Choroid plexus epithelial cell (primary cell): ENCODE data around the gene NEMP2.

Experiments used
- DNase-seq: peaks from one replicate; pipeline ENCODE4 v3.0.0-alpha.2; 2010; ENCODE audit warnings: low read depth
- H3K4me3 ChIP-seq: 2 replicates; pipeline ENCODE4 v1.5.1; 2011; ENCODE audit warnings: low read depth, mild to moderate bottlenecking, control low read depth, low read length, moderate library complexity
- CTCF ChIP-seq: conservative IDR thresholded peaks from 2 replicates; pipeline ENCODE4 v1.5.1; 2011; ENCODE audit warnings: low read depth, mild to moderate bottlenecking, control low read depth, inconsistent platforms, low read length, moderate library complexity

The NEMP2 gene

GRCh38 chr2:190533175-190533967 lies 1.2 kb downstream of the NEMP2 start:
- TF ChIP-seq CTCF, result no peak
- DNase-seq, result peak; percentile 7
- peak overlapping the region; percentile 76 for H3K4me3 ChIP-seq

DNA sequence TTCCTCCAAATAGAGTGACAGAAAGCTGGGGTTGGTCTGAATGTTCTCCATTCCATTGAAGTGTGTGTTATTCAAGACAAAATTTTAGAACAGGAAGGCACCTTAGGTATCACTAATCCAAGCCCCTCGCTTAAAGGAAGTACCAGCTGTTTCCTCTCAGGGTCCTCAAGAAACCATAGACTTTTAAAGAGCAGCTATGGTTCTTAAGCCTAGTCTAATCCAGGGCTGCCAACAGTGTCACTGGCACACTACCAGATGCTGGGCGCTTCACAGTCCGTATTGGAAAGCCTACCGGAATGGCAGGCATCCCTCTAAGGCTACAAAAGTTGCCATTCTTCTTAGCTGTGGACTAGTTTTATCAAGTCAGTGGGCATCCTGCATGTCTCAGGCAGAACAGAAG lies 1.9 kb downstream of the NEMP2 start:
- no peak for DNase-seq
- TF ChIP-seq CTCF, result no peak
- no peak overlapping the region for H3K4me3 ChIP-seq

- H3K4me3 ChIP-seq, result no peak overlapping the region
- no peak for TF ChIP-seq CTCF
- peak; percentile 56 for DNase-seq
Observed at GRCh38 chr2:190530248-190530900, 4.1 kb downstream of the NEMP2 start.

GRCh38 chr2:190529486-190530247 lies 4.9 kb downstream of the NEMP2 start:
- no peak for TF ChIP-seq CTCF
- no peak for DNase-seq
- H3K4me3 ChIP-seq, result no peak overlapping the region

DNA sequence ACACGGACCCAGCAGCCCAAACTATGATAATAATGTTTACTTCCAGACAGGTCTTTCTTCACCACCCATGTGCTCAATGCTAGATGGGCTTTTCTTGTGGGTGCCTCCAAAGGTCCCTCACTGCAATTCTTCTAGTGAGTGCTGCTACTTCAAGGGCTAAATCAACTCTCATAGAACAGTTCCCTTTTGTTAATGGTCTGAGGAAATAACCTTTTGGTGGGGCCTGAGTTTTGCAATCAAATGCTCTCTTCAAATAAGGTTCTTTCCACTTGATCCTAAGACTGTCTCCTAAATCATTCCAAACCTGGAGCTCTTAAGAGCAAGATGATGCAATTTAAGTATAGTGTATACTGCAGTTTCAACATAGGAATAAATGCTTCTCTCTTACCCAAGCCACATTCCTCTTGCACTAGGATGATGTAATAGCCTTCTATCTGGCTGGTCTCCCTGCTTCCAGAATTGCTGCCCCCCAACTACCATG lies 6.0 kb downstream of the NEMP2 start:
- H3K4me3 ChIP-seq, result no peak overlapping the region
- DNase-seq, result peak; percentile 78
- no peak for TF ChIP-seq CTCF

- no peak for DNase-seq
- no peak for TF ChIP-seq CTCF
- no peak overlapping the region for H3K4me3 ChIP-seq
Observed at GRCh38 chr2:190527918-190528317, 6.6 kb downstream of the NEMP2 start.
